IMR-90 (cell line): Measurements from ENCODE around the gene PRKD3. TPM values are rescaled to one million over a fixed set of nuclear protein-coding genes. Genes with fewer than 3 reads are reported as not detected.

Experiments used
- ATAC-seq: fragments of 200-7000 bp; cut with Tn5 transposase; 2 replicates; pipeline ENCODE4 v1.9.1; 2020; ENCODE audit warnings: low read depth, mild to moderate bottlenecking, moderate library complexity
- Bru-seq: library from RNA; stranded (reverse); fragments of 400-500 nt; gene quantifications from one replicate; lab custom pipeline; 2021; lab: Mats Ljungman, UMichigan
- BruChase-seq, 2 experiments: library from RNA; stranded (reverse); fragments of 400-500 nt; gene quantifications; one replicate each; lab custom pipeline; 2021; lab: Mats Ljungman, UMichigan
- BruUV-seq: library from RNA; stranded (reverse); fragments of 400-500 nt; replicated peaks from 2 replicates; lab custom pipeline; 2021; lab: Mats Ljungman, UMichigan
- CTCF ChIA-PET: fragments of 300-600 bp; formaldehyde crosslinking; extraction: SDS; loops from one replicate; lab custom pipeline; 2021; ENCODE audit warnings: antibody characterized with exemption; lab: Yijun Ruan, JAX
- POLR2A ChIA-PET: fragments of 300-600 bp; sonication (Branson Sonifier 250); formaldehyde crosslinking; loops from one replicate; lab custom pipeline; 2022; ENCODE audit warnings: antibody characterized with exemption; ENCODE audit not compliant: unreplicated experiment; lab: Charles Lee
- DNase-seq: peaks from one replicate; pipeline ENCODE4 v3.0.0; 2013
- H2AFZ ChIP-seq: replicated peaks from 2 replicates; pipeline ENCODE3; 2013; ENCODE audit warnings: low read length, mild to moderate bottlenecking; ENCODE audit not compliant: poor library complexity
- H2AK5ac ChIP-seq: 2 replicates; pipeline ENCODE4 v1.6.1; 2013; ENCODE audit warnings: low read depth, low read length, inconsistent platforms
- H2AK9ac ChIP-seq: replicated peaks from 2 replicates; pipeline ENCODE3; 2013; ENCODE audit warnings: mild to moderate bottlenecking, low read depth, low read length, moderate library complexity; ENCODE audit not compliant: poor library complexity
- H2BK120ac ChIP-seq: 2 replicates; pipeline ENCODE4 v1.6.1; 2013; ENCODE audit warnings: low read depth, low read length, inconsistent platforms
- H2BK15ac ChIP-seq: 3 replicates; pipeline ENCODE4 v1.6.1; 2013; ENCODE audit warnings: low read depth, low read length, inconsistent platforms
- H2BK20ac ChIP-seq: 2 replicates; pipeline ENCODE4 v1.6.1; 2013; ENCODE audit warnings: low read depth, mild to moderate bottlenecking, inconsistent platforms, low read length, moderate library complexity
- H2BK5ac ChIP-seq: 2 replicates; pipeline ENCODE4 v1.6.1; 2013; ENCODE audit warnings: mild to moderate bottlenecking, low read depth, low read length, inconsistent platforms; ENCODE audit not compliant: poor library complexity, severe bottlenecking
- H3K14ac ChIP-seq: replicated peaks from 2 replicates; pipeline ENCODE4 v1.6.1; 2013; ENCODE audit warnings: low read depth, low read length, inconsistent platforms
- H3K18ac ChIP-seq: 2 replicates; pipeline ENCODE4 v1.6.1; 2013; ENCODE audit warnings: low read depth, low read length, control low read depth
- H3K23ac ChIP-seq: 2 replicates; pipeline ENCODE4 v1.6.1; 2013; ENCODE audit warnings: low read depth, low read length, inconsistent platforms
- H3K27ac ChIP-seq: 2 replicates; pipeline ENCODE4 v1.5.1; 2013; ENCODE audit warnings: mild to moderate bottlenecking, control low read depth, low read length; ENCODE audit not compliant: insufficient read depth
- H3K27me3 ChIP-seq: 2 replicates; pipeline ENCODE4 v1.6.1; 2013; ENCODE audit warnings: low read length; ENCODE audit not compliant: control insufficient read depth, insufficient read depth
- H3K36me3 ChIP-seq: 2 replicates; pipeline ENCODE4 v1.6.1; 2013; ENCODE audit warnings: low read length, mixed read lengths; ENCODE audit not compliant: control insufficient read depth, insufficient read depth
- H3K4ac ChIP-seq: 2 replicates; pipeline ENCODE4 v1.6.1; 2013; ENCODE audit warnings: low read depth, low read length, inconsistent platforms
- H3K4me1 ChIP-seq: 2 replicates; pipeline ENCODE4 v1.6.1; 2013; ENCODE audit warnings: low read length, mixed read lengths; ENCODE audit not compliant: control insufficient read depth, insufficient read depth
- H3K4me2 ChIP-seq: 2 replicates; pipeline ENCODE4 v1.6.1; 2013; ENCODE audit warnings: low read depth, mild to moderate bottlenecking, control low read depth, low read length, moderate library complexity
- H3K4me3 ChIP-seq: 2 replicates; pipeline ENCODE4 v1.5.1; 2013; ENCODE audit warnings: low read depth, mild to moderate bottlenecking, control low read depth, low read length, moderate library complexity; ENCODE audit not compliant: insufficient read depth
- H3K56ac ChIP-seq: 2 replicates; pipeline ENCODE4 v1.6.1; 2013; ENCODE audit warnings: low read length, inconsistent platforms; ENCODE audit not compliant: insufficient read depth; ENCODE audit errors: extremely low read depth
- H3K79me1 ChIP-seq, 2 experiments: 2 replicates each; pipeline ENCODE4 v1.6.1; 2013; ENCODE audit warnings: low read length in 2 of 2, inconsistent platforms in 1 of 2, low read depth in 1 of 2
- H3K9ac ChIP-seq: 2 replicates; pipeline ENCODE4 v1.6.1; 2013; ENCODE audit warnings: low read depth, low read length, control low read depth
- H3K9me1 ChIP-seq: 2 replicates; pipeline ENCODE4 v1.6.1; 2013; ENCODE audit warnings: low read length, inconsistent platforms; ENCODE audit not compliant: insufficient read depth
- H3K9me3 ChIP-seq: 2 replicates; pipeline ENCODE4 v1.6.1; 2013; ENCODE audit warnings: low read length; ENCODE audit not compliant: control insufficient read depth, insufficient read depth
- H4K20me1 ChIP-seq: 2 replicates; pipeline ENCODE4 v1.6.1; 2013; ENCODE audit warnings: low read length, inconsistent platforms; ENCODE audit not compliant: insufficient read depth
- H4K5ac ChIP-seq: 2 replicates; pipeline ENCODE4 v1.6.1; 2013; ENCODE audit warnings: mild to moderate bottlenecking, low read depth, low read length, control low read depth
- H4K8ac ChIP-seq, 2 experiments: 2 replicates each; pipeline ENCODE4 v1.6.1; 2013; ENCODE audit warnings: low read depth in 2 of 2, low read length in 2 of 2, control low read depth in 1 of 2, inconsistent platforms in 1 of 2
- H4K91ac ChIP-seq: 2 replicates; pipeline ENCODE4 v1.6.1; 2013; ENCODE audit warnings: low read depth, low read length, inconsistent platforms; ENCODE audit not compliant: insufficient read depth
- MAZ ChIP-seq: IDR thresholded peaks from 2 replicates; pipeline ENCODE4 v1.6.1; 2012; ENCODE audit warnings: low read depth, mild to moderate bottlenecking, low read length, improper control_type of control experiment, moderate library complexity, borderline replicate concordance
- MXI1 ChIP-seq: IDR thresholded peaks from 2 replicates; pipeline ENCODE4 v1.6.1; 2012; ENCODE audit warnings: low read depth, mild to moderate bottlenecking, low read length, moderate library complexity, borderline replicate concordance
- RAD21 ChIP-seq: IDR thresholded peaks from 2 replicates; pipeline ENCODE4 v1.6.1; 2012; ENCODE audit warnings: low read length, improper control_type of control experiment
- RCOR1 ChIP-seq: IDR thresholded peaks from 2 replicates; pipeline ENCODE4 v1.6.1; 2012; ENCODE audit warnings: mild to moderate bottlenecking, low read length, improper control_type of control experiment; ENCODE audit not compliant: insufficient replicate concordance
- WGBS, 2 experiments: methylation state at CpG; one replicate each; pipeline versions ENCODE4 v1.1.5 to v1.1.7; 2013; ENCODE audit warnings: missing lambda C conversion rate in 2 of 2; ENCODE audit not compliant: insufficient read length in 1 of 2; ENCODE audit errors: extremely low coverage in 2 of 2; 5-methylcytosine and 5-hydroxymethylcytosine counted together
- dilution Hi-C: fragments of 300-500 bp; cut with HindIII; formaldehyde crosslinking; loops from one replicate; pipeline ENCODE4 v1.14.3; 2018; ENCODE audit warnings: low sequenced_read_pairs; ENCODE audit not compliant: unreplicated experiment
- in situ Hi-C: fragments of 300-500 bp; cut with MboI; formaldehyde crosslinking; loops from 3 replicates; pipeline ENCODE4 v1.14.3; 2019; ENCODE audit warnings: low sequenced_read_pairs, inconsistent platforms, mixed read lengths
- intact Hi-C: fragments of 100-400 bp; cut with micrococcal nuclease; formaldehyde crosslinking; loops from 2 replicates; pipeline ENCODE4 v1.10.0; 2022
- long read RNA-seq: library from polyadenylated mRNA; unstranded; transcript quantifications from one replicate; pipeline ENCODE4 v2.0.0, GENCODE V29; 2021; ENCODE audit not compliant: unreplicated experiment
- polyA plus RNA-seq, 3 experiments: library from polyadenylated mRNA; depleted of rRNA; stranded (reverse); fragments of >200 nt; gene quantifications; 2 replicates each; pipeline ENCODE4 v1.2.3, GENCODE V29; 2012; ENCODE audit warnings: low replicate concordance in 1 of 3
- total RNA-seq: library from RNA; depleted of rRNA; stranded (reverse); fragments of >200 nt; gene quantifications from 2 replicates; pipeline ENCODE4 v1.2.3, GENCODE V29; 2012; rRNA removed

Gene PRKD3
- total RNA-seq, result 46.4 and 47.5 TPM in 2 replicates
- 14.3 and 15.8 TPM in 2 replicates for polyA plus RNA-seq (2012; rRNA removed)
- polyA plus RNA-seq (2012; cell fraction: cytosol; rRNA removed), result 3.6 and 8.1 TPM in 2 replicates
- polyA plus RNA-seq (2012; cell fraction: nucleus; rRNA removed; ENCODE audit: low replicate concordance), result 3.7 and 26.4 TPM in 2 replicates
- percentile 88 among the genes with signal in this experiment for Bru-seq, nascent RNA
- percentile 85 among the genes with signal in this experiment for BruChase-seq, experiment 1, labeled RNA remaining after a 6-hour chase
- percentile 85 among the genes with signal in this experiment for BruChase-seq, experiment 2, labeled RNA remaining after a 2-hour chase
- long read RNA-seq, full-length matches to known transcripts, result 3 of 40 reads
- long read RNA-seq, partial matches to known transcripts, result 11 of 40 reads
- long read RNA-seq, other reads (novel, unspliced or antisense), result 26 of 40 reads

DNA sequence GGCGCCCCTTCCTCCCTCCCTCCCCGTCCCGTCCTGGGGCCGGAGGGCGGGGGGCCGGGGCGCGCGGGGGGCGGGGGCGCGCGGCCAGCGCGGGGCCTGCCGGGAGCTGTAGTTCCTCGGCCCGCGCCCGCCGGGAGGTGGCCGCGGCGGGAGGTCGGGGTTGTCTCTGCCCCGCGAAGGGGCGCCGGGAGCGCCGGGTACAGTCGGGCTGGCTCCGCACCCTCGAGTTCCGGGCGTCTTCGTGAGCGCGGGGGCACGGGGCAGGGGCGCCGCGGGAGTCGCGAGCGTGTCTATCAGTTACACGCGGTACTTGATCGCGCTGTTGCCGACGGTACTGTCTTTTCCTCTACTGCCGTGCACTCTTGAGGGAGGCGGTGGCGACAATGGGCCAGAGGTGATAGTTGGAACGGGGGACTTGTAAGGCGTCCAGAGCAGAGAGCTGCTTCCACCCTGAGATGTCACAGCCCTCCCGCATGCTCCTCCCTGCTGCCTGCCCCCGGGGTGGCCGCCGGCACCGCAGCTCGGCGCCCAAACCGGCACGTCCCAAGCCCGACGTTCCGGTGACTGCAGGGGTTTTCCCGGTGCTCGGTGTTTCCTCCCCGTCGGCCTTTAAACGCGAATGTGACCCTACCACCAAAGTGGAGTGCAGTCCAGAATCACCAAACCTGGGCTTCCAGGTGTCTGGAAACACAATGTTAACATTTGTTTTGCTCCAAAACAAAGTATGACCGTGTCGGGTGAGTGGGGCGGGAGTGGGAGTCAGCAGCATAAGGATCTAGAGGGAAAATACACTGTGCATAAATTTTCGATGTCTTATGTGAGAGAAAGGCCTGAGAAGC lies at the start of gene PRKD3:
PRKD3 (minus strand) TSS at position 48 of the 839 bp plus-strand sequence. CDS start 8,309 bp downstream, outside the sequence.
- POLR2A ChIA-PET, result no interaction called here
- Histone ChIP-seq H3K23ac (peak within 1 kb of the TSS; percentile 97), H4K8ac (peak within 1 kb of the TSS; percentile 44 to 81)

More for the DNA sequence above, at the start of gene PRKD3:
- Histone ChIP-seq H3K56ac (peak within 1 kb of the TSS; percentile 33), H2AK5ac (peak within 1 kb of the TSS; percentile 80), H4K5ac (peak within 1 kb of the TSS; percentile 65), H4K20me1 (peaks cover 13% of the 10 kb centered on the region; the same call in 1 of the 2 replicates), H3K27me3 (no peaks in the 10 kb centered on the region), H2AK9ac (peak within 1 kb of the TSS; percentile 92), H3K36me3 (no peaks in the 10 kb centered on the region), H3K4me2 (peak within 1 kb of the TSS; percentile 85), H3K18ac (peak within 1 kb of the TSS; percentile 48), H3K4me3 (peak within 1 kb of the TSS; percentile 75), H3K9me1 (no peaks in the 10 kb centered on the region), H3K9ac (peak within 1 kb of the TSS; percentile 84), H3K27ac (peak within 1 kb of the TSS; percentile 71), H2BK5ac (peak within 1 kb of the TSS; percentile 53), H3K4me1 (peaks cover 4% of the 10 kb centered on the region), H3K9me3 (no peaks in the 10 kb centered on the region), H2AFZ (peak within 1 kb of the TSS; percentile 99), H3K4ac (peak within 1 kb of the TSS; percentile 76), H3K14ac (peak within 1 kb of the TSS; percentile 95), H2BK15ac (peak within 1 kb of the TSS; percentile 18; the same call in 1 of the 3 replicates), H2BK20ac (peak within 1 kb of the TSS; percentile 63; the same call in 1 of the 2 replicates), H4K91ac (peak within 1 kb of the TSS; percentile 55), H2BK120ac (peak within 1 kb of the TSS; percentile 76), H3K79me1 (peaks cover 14 to 41% of the 10 kb centered on the region in 2 experiments)
- 1% methylated on average over 45 of the region's 79 CpGs; no CpG with 5 or more reads in 1 of the 2 experiments for WGBS, 2 experiments
- peak; percentile 89 for ATAC-seq
- dilution Hi-C loops, result no loop called here
- in situ Hi-C loops, result no loop called here
- CTCF ChIA-PET, result no interaction called here
- DNase-seq, result peak; percentile 39
- BruUV-seq, result no TSS peak
- intact Hi-C loops, result loop anchor here (5.0 to 10.0 kb wide), 2 partner anchors 38 to 160 kb away; no protein-coding TSS in a partner anchor
- TF ChIP-seq MAZ, result peak; percentile 88; the same call in 1 of the 2 replicates
- no peak for TF ChIP-seq RCOR1
- TF ChIP-seq RAD21, result no peak
- peak; percentile 41; the same call in 1 of the 2 replicates for TF ChIP-seq MXI1
